Measurements from ENCODE around the gene EFHC2. TPM values are rescaled to one million over a fixed set of nuclear protein-coding genes. Genes with fewer than 3 reads are reported as not detected.

The EFHC2 gene
- total and polyA plus RNA-seq, 10 of the 15 experiments (the other 5 are each of a cell fraction or from before 2014, with no cell fraction given): 0.56 TPM; not detected in 9

DNA sequence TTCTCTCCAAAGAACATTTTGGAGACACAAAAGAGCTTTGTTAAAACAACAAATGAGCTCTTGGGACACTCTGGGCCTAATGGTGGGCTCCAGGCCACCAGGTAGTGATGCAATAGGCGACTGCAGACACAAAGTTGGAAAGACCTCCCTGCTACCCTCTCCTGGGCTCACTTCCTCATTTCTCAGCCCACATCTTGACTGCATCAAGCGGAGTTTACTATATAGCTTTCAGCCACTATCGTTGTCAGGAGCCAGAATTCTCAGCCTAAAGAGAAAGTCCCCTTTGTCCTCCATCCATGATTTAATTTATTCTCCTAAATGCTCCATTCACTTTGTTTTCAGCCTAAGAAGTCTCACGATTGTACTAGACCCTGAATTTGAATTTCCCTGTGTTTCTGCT is 114.9 kb downstream of the EFHC2 start (continued):
- TF ChIP-seq E2F8 (IDR thresholded peaks at IDR 0.05; ENCODE audit: low read depth, partially characterized antibody) (no peak), SPI1 (IDR thresholded peaks at IDR 0.05; ENCODE audit: borderline replicate concordance, insufficient read depth, low read depth, low read length) (peak; percentile 95), PKNOX1 (IDR thresholded peaks at IDR 0.05) (no peak), SRF (IDR thresholded peaks at IDR 0.05; ENCODE audit: low read depth in 2 of 2, low read length in 2 of 2) (no peak)
- TF ChIP-seq, protein P1, sequence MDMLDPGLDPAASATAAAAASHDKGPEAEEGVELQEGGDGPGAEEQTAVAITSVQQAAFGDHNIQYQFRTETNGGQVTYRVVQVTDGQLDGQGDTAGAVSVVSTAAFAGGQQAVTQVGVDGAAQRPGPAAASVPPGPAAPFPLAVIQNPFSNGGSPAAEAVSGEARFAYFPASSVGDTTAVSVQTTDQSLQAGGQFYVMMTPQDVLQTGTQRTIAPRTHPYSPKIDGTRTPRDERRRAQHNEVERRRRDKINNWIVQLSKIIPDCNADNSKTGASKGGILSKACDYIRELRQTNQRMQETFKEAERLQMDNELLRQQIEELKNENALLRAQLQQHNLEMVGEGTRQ (IDR thresholded peaks at IDR 0.05; ENCODE audit: borderline replicate concordance, low read depth, low read length): no peak

GRCh38 chrX:44227991-44228390 is 115.5 kb downstream of the EFHC2 start:
- 24% methylated on average over 5 of the region's 5 CpGs for WGBS (ENCODE audit: insufficient coverage, insufficient replicate concordance, low lambda C conversion rate, missing lambda C conversion rate)
- H4K20me1 ChIP-seq (ENCODE audit: control insufficient read depth, insufficient read depth): no peaks in the 10 kb centered on the region
- H3K27me3 ChIP-seq (replicated peaks in 1 of 2; ENCODE audit: control insufficient read depth in 2 of 2, insufficient read depth in 2 of 2, low read length in 1 of 2): no peaks in the 10 kb centered on the region
- in situ Hi-C loops (cut with MboI) (no loop called here), intact Hi-C loops (cut with micrococcal nuclease; ENCODE audit: unreplicated experiment) (no loop called here)
- no peak overlapping the region for H3K4me2 ChIP-seq (ENCODE audit: control insufficient read depth, insufficient read depth)
- ATAC-seq (no peak), FAIRE-seq (no peak), DNase-seq (ENCODE audit: low read depth, low spot score) (no peak)
- SMC1A ChIA-PET (ENCODE audit: uncharacterized antibody, unreplicated experiment): interaction anchor here (0.6 to 1.4 kb wide), 2 partner anchors 12 to 289 kb away, joined by 3 read pairs; no protein-coding TSS in a partner anchor
- H3K4me1 ChIP-seq (ENCODE audit: control insufficient read depth, insufficient read depth, low read length): no peaks in the 10 kb centered on the region
- H3K36me3 ChIP-seq (ENCODE audit: control insufficient read depth in 2 of 2, insufficient read depth in 2 of 2, low read length in 1 of 2): no peaks in the 10 kb centered on the region
- no TSS peak for BruUV-seq (replicated peaks)
- no peaks in the 10 kb centered on the region for H3K79me2 ChIP-seq (ENCODE audit: control insufficient read depth, insufficient read depth, low read length)
- H3K27ac ChIP-seq (ENCODE audit: control insufficient read depth, insufficient read depth): no peak overlapping the region
- POLR2A ChIA-PET: interaction anchor here (0.7 kb wide), 1 partner anchor 1268 kb away, joined by 3 read pairs; no protein-coding TSS in a partner anchor
- H3K4me3 ChIP-seq: no peak overlapping the region
- no peak overlapping the region for H3K9ac ChIP-seq (ENCODE audit: control insufficient read depth, insufficient read depth, low read length)
- RAD21 ChIA-PET (ENCODE audit: unreplicated experiment): interaction anchor here (1.0 kb wide), 1 partner anchor 15 kb away, joined by 3 read pairs; no protein-coding TSS in a partner anchor
- CTCF ChIA-PET: no interaction called here
- H2AFZ ChIP-seq (ENCODE audit: control insufficient read depth, low read depth, low read length): no peak overlapping the region
- H3K9me3 ChIP-seq (replicated peaks; ENCODE audit: control insufficient read depth, insufficient read depth, low read length): no peaks in the 10 kb centered on the region
- TF ChIP-seq HCFC1 (IDR thresholded peaks at IDR 0.05; ENCODE audit: low read length) (no peak), RB1 (IDR thresholded peaks at IDR 0.05; ENCODE audit: borderline replicate concordance) (no peak), KDM1A (IDR thresholded peaks at IDR 0.05; ENCODE audit: borderline replicate concordance) (no peak), PAX8 (IDR thresholded peaks at IDR 0.05) (no peak), POLR2AphosphoS2 (IDR thresholded peaks at IDR 0.05; ENCODE audit: low read depth, low read length) (no peak), DPF2 (IDR thresholded peaks at IDR 0.05) (no peak), EP300 (IDR thresholded peaks at IDR 0.05; ENCODE audit: borderline replicate concordance in 1 of 2, control insufficient read depth in 1 of 2, low read depth in 2 of 2, low read length in 2 of 2) (no peak), BMI1 (IDR thresholded peaks at IDR 0.05; ENCODE audit: borderline replicate concordance) (no peak), KAT2A (conservative IDR thresholded peaks at IDR 0.05; ENCODE audit: control insufficient read depth, low read depth, low read length) (no peak), RCOR1 (conservative IDR thresholded peaks at IDR 0.05; ENCODE audit: low read depth, low read length) (no peak), IRF4 (IDR thresholded peaks at IDR 0.05; ENCODE audit: low read depth, low read length) (no peak)
- TF ChIP-seq, protein P2, sequence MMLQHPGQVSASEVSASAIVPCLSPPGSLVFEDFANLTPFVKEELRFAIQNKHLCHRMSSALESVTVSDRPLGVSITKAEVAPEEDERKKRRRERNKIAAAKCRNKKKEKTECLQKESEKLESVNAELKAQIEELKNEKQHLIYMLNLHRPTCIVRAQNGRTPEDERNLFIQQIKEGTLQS (IDR thresholded peaks at IDR 0.05; ENCODE audit: borderline replicate concordance, extremely low read depth, low read depth, low read length): no peak

Data from GM12878 (cell line).